ENCODE measurements around the gene PHOSPHO1.

The PHOSPHO1 gene

DNA sequence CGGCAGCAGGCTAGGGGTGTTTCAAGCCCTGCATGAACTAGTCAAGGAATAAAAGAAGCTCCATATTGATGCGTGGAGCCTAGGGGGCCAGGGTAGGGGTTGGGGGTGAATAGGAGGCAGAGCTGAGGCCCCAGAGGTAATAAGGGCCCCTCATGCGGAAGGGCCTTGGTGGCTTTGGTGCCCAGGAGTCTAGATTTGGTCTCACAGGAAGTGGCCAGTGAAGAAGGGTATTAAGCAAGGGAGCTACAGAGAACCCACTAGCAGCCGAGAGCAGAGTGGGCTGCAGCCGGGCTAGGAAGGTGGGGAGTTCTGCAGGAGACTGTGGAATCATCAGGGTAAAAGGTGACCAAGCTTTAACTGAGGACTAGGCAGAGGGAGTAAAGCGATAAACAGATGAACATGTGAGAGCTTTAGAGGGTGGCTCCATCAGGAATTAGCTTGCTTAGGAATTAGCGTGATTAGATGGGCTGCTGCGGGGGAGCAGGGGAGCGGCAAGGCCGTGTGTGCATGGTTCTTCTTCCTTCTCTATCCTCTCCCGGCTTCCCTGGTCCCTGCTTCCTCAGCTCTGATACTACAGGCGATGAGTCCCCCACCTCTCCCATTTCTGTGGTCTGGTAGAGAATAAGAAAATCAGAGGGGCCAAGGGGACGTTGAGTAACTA, 30.0 kb downstream of the PHOSPHO1 start:
- no peaks in the 10 kb centered on the region for H3K9me3 ChIP-seq (replicated peaks; ENCODE audit: insufficient read depth, low read length)
- H3K4me1 ChIP-seq (ENCODE audit: low read length) = no peaks in the 10 kb centered on the region
- no peaks in the 10 kb centered on the region for H3K79me2 ChIP-seq (ENCODE audit: low read length)
- H3K4me2 ChIP-seq (ENCODE audit: low read depth, low read length) = no peak overlapping the region
- TF ChIP-seq EZH2phosphoT487 (IDR thresholded peaks at IDR 0.05; ENCODE audit: low read length) = no peak
- TF ChIP-seq, protein P1, sequence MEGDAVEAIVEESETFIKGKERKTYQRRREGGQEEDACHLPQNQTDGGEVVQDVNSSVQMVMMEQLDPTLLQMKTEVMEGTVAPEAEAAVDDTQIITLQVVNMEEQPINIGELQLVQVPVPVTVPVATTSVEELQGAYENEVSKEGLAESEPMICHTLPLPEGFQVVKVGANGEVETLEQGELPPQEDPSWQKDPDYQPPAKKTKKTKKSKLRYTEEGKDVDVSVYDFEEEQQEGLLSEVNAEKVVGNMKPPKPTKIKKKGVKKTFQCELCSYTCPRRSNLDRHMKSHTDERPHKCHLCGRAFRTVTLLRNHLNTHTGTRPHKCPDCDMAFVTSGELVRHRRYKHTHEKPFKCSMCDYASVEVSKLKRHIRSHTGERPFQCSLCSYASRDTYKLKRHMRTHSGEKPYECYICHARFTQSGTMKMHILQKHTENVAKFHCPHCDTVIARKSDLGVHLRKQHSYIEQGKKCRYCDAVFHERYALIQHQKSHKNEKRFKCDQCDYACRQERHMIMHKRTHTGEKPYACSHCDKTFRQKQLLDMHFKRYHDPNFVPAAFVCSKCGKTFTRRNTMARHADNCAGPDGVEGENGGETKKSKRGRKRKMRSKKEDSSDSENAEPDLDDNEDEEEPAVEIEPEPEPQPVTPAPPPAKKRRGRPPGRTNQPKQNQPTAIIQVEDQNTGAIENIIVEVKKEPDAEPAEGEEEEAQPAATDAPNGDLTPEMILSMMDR (IDR thresholded peaks at IDR 0.05; ENCODE audit: low read length) = no peak
- no peak for TF ChIP-seq EZH2 (optimal IDR thresholded peaks at IDR 0.05; ENCODE audit: low read depth, low read length)
- no peak for DNase-seq
- no peak overlapping the region for H3K9ac ChIP-seq (ENCODE audit: low read length)
- H3F3A ChIP-seq (ENCODE audit: insufficient read depth, low read length) = no peaks in the 10 kb centered on the region; the same call in 1 of the 2 replicates
- H4K20me1 ChIP-seq (ENCODE audit: insufficient read depth, low read length) = no peaks in the 10 kb centered on the region
- H3K4me3 ChIP-seq (ENCODE audit: low read length) = no peak overlapping the region
- H3K27me3 ChIP-seq (replicated peaks; ENCODE audit: insufficient read depth, low read length) = peaks cover 23% of the 10 kb centered on the region; the same call in 1 of the 2 replicates
- no peaks in the 10 kb centered on the region for H3K9me2 ChIP-seq (replicated peaks; ENCODE audit: insufficient read depth, low read length)
- no peak overlapping the region for H2AFZ ChIP-seq (ENCODE audit: low read length)
- no peaks in the 10 kb centered on the region for H3K36me3 ChIP-seq (replicated peaks; ENCODE audit: insufficient read depth, low read length)
- no peak overlapping the region for H3K27ac ChIP-seq (ENCODE audit: low read length)

DNA sequence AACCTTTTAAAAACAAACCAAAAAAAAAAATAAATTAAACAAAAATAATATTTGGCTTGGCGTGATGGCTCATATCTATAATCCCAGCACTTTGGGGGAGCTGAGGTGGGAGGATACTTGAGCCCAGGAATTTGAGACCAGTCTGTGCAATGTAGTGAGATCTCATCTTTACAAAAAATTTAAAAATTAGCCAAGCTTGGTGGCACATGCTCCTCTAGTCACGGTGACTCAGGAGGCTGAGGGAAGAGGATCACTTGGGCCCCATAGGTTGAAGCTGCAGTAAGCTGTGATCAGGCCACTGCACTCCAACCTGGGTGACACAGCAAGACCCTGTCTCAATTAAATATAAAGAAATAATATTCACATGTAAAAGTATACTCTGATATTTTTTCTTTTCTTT, 32.4 kb downstream of the PHOSPHO1 start:
- H2AFZ ChIP-seq (ENCODE audit: low read length) = no peak overlapping the region
- no peaks in the 10 kb centered on the region for H3K9me2 ChIP-seq (replicated peaks; ENCODE audit: insufficient read depth, low read length)
- no peak for DNase-seq
- H3K4me3 ChIP-seq (ENCODE audit: low read length) = no peak overlapping the region
- H3F3A ChIP-seq (ENCODE audit: insufficient read depth, low read length) = peaks cover 2% of the 10 kb centered on the region
- no peak for TF ChIP-seq EZH2phosphoT487 (IDR thresholded peaks at IDR 0.05; ENCODE audit: low read length)
- TF ChIP-seq, protein P1 (IDR thresholded peaks at IDR 0.05; ENCODE audit: low read length) = no peak
- TF ChIP-seq EZH2 (optimal IDR thresholded peaks at IDR 0.05; ENCODE audit: low read depth, low read length) = no peak
- H3K27me3 ChIP-seq (replicated peaks; ENCODE audit: insufficient read depth, low read length) = peaks cover 11% of the 10 kb centered on the region; the same call in 1 of the 2 replicates
- no peaks in the 10 kb centered on the region for H3K4me1 ChIP-seq (ENCODE audit: low read length)
- H3K27ac ChIP-seq (ENCODE audit: low read length) = no peak overlapping the region
- no peaks in the 10 kb centered on the region for H3K36me3 ChIP-seq (replicated peaks; ENCODE audit: insufficient read depth, low read length)
- no peaks in the 10 kb centered on the region for H3K9me3 ChIP-seq (replicated peaks; ENCODE audit: insufficient read depth, low read length)
- no peaks in the 10 kb centered on the region for H4K20me1 ChIP-seq (ENCODE audit: insufficient read depth, low read length)
- H3K4me2 ChIP-seq (ENCODE audit: low read depth, low read length) = no peak overlapping the region
- no peak overlapping the region for H3K9ac ChIP-seq (ENCODE audit: low read length)
- H3K79me2 ChIP-seq (ENCODE audit: low read length) = no peaks in the 10 kb centered on the region

DNA sequence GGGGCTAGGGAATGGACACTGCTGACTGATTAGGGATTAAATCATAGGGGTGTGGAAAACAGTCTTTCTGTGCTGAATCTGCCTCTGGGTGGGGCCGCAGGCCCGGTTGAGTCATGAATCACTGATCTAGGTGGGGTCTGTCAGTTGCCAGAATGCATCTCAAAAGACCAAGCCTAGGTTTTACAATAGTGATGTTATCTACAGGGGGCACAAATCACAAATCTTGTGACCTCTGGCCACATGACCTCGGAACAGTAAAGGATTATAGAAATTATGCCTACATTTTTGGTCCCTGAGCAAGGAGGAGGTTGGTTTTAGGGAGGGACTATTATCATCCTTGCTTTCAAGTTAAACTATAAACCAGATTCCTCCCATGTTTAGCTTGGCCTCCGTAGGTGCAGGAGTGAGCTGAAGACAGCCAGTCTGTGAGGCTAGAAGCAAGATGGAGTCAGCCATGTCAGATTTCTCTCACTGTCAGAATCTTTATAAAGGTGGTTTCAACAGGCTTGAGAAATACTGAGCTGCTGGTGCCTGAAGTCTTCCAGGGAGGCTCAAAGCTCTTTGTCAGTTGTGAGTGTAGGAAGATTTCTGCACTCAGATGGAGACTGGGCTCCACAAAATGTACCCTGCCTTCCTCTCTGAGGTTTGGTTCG, 33.1 kb downstream of the PHOSPHO1 start:
- H3K27ac ChIP-seq (ENCODE audit: low read length) = no peak overlapping the region
- no peak for TF ChIP-seq EZH2 (optimal IDR thresholded peaks at IDR 0.05; ENCODE audit: low read depth, low read length)
- TF ChIP-seq, protein P1 (IDR thresholded peaks at IDR 0.05; ENCODE audit: low read length) = no peak
- no peak for TF ChIP-seq EZH2phosphoT487 (IDR thresholded peaks at IDR 0.05; ENCODE audit: low read length)
- H3K79me2 ChIP-seq (ENCODE audit: low read length) = no peaks in the 10 kb centered on the region
- H3K9me2 ChIP-seq (replicated peaks; ENCODE audit: insufficient read depth, low read length) = no peaks in the 10 kb centered on the region
- no peak for DNase-seq
- H3K27me3 ChIP-seq (replicated peaks; ENCODE audit: insufficient read depth, low read length) = peaks cover 7% of the 10 kb centered on the region; the same call in 1 of the 2 replicates
- no peak overlapping the region for H2AFZ ChIP-seq (ENCODE audit: low read length)
- H3K4me2 ChIP-seq (ENCODE audit: low read depth, low read length) = no peak overlapping the region
- no peaks in the 10 kb centered on the region for H3K4me1 ChIP-seq (ENCODE audit: low read length)
- H3K9me3 ChIP-seq (replicated peaks; ENCODE audit: insufficient read depth, low read length) = no peaks in the 10 kb centered on the region
- no peak overlapping the region for H3K9ac ChIP-seq (ENCODE audit: low read length)
- H3K36me3 ChIP-seq (replicated peaks; ENCODE audit: insufficient read depth, low read length) = no peaks in the 10 kb centered on the region
- H4K20me1 ChIP-seq (ENCODE audit: insufficient read depth, low read length) = no peaks in the 10 kb centered on the region
- peaks cover 8% of the 10 kb centered on the region for H3F3A ChIP-seq (ENCODE audit: insufficient read depth, low read length)
- H3K4me3 ChIP-seq (ENCODE audit: low read length) = no peak overlapping the region
